Psoas muscle (tissue), 8 donors: Measurements from ENCODE around the gene PHKB. TPM values are rescaled to one million over a fixed set of nuclear protein-coding genes. Genes with fewer than 3 reads are reported as not detected.

ENCODE experiments used
- ATAC-seq, 4 donors: fragments of 200-7000 bp; cut with Tn5 transposase; one replicate each; pipeline ENCODE4 v1.9.1; 2020; ENCODE audit warnings: moderate library complexity in 3 of 4, mild to moderate bottlenecking in 2 of 4
- DNase-seq, 2 donors: peaks; one replicate each; pipeline ENCODE4 v3.0.0-alpha.2; 2020
- H3K27ac ChIP-seq: fragments of 200-600 bp; one replicate; pipeline ENCODE4 v1.8.0; 2022
- H3K27me3 ChIP-seq, 3 donors: fragments of 200-600 bp in 1 of 3; one replicate each; pipeline versions ENCODE4 v1.6.1 to v1.8.0; 2013 to 2022; ENCODE audit warnings: low read length in 2 of 3, mild to moderate bottlenecking in 2 of 3, moderate library complexity in 1 of 3; ENCODE audit not compliant: insufficient read depth in 3 of 3
- H3K36me3 ChIP-seq, 2 donors: fragments of 200-600 bp in 1 of 2; one replicate each; pipeline versions ENCODE4 v1.6.1 to v1.8.0; 2013 to 2022; ENCODE audit warnings: low read depth in 1 of 2, mild to moderate bottlenecking in 1 of 2, moderate library complexity in 1 of 2; ENCODE audit not compliant: insufficient read depth in 1 of 2
- H3K4me1 ChIP-seq: fragments of 200-600 bp; one replicate; pipeline ENCODE4 v1.8.0; 2022
- H3K4me3 ChIP-seq: fragments of 200-600 bp; one replicate; pipeline ENCODE4 v1.8.0; 2022; ENCODE audit warnings: mild to moderate bottlenecking
- H3K9me3 ChIP-seq: fragments of 200-600 bp; one replicate; pipeline ENCODE4 v1.8.0; 2022
- WGBS, 3 donors: extraction: QIAGEN DNeasy Blood & Tissue Kit; methylation state at CpG; one replicate each; pipeline versions ENCODE4 v1.1.6 to v1.1.7; 2013; 5-methylcytosine and 5-hydroxymethylcytosine counted together
- intact Hi-C, 2 donors: fragments of 100-400 bp; cut with DNase I; formaldehyde crosslinking; loops; one replicate each; pipeline versions ENCODE4 v1.11.0 to v1.14.2; 2022
- polyA plus RNA-seq, 3 donors: library from polyadenylated mRNA; stranded (reverse); fragments of 200-250 nt; gene quantifications; one replicate each; pipeline ENCODE4 v1.2.3, GENCODE V29; 2013
- total RNA-seq, 4 donors: library from RNA; stranded (reverse); fragmentation: NEBNext Ultra II Directional in 2 of 4; extraction: Animal tissue kit (Norgen Biotek cat#: 25700) in 2 of 4; gene quantifications; one replicate each; pipeline versions ENCODE4 v1.2.1 to v1.2.4, GENCODE V29; 2021 to 2023
- TF ChIP-seq, protein P1 (sequence below): fragments of 200-600 bp; IDR thresholded peaks from one replicate; pipeline ENCODE4 v1.8.0; 2022; ENCODE audit warnings: antibody characterized with exemption
- donor health status: healthy with polysubstance abuse.
- donor health status: DM: no; HTN: no; CAD: no; lungs with moderate emphysema.
- donor health status: Bipolar disorder and iron deficiency.
- donor health status: healthy.
- donor health status: DM: yes; HTN: yes; CAD: no.
- donor health status: DM: no; HTN: no; CAD: no.
- donor health status: DM: no; HTN: no; CAD: no.
- donor health status: DM: yes; HTN: yes; CAD: no.

The PHKB gene
- total and polyA plus RNA-seq, 7 donors = 18.8 to 87.7 (median 71.0) TPM

DNA sequence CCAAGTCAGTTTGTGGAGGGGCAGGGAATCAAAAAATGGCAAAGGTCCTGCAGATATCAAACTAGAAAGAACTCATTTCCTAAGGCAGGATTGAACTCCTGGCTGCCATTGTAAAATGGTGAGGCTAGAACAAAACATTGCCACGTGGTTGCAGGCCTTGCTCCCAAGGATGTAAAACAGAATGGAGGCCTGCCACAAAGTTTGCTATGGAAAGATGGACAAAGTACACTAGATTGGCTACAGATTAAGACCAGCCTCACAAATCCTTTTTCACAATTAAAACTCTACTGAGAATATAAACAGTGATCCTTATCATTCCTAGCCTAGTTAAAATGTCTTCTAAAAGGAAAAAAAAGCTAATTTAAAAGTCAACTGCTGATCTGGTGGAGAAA lies 30.9 kb downstream of the PHKB start:
- no peak for DNase-seq
- no peaks in the 10 kb centered on the region for H3K36me3 ChIP-seq
- H3K27ac ChIP-seq = no peak overlapping the region
- intact Hi-C loops = no loop called here
- H3K9me3 ChIP-seq = peaks cover 26% of the 10 kb centered on the region
- no peak overlapping the region for H3K4me3 ChIP-seq
- no peak for ATAC-seq
- 43 to 66% (median 54%) methylated on average over 1 of the region's 1 CpG for WGBS, 3 donors
- H3K4me1 ChIP-seq = peaks cover 28% of the 10 kb centered on the region
- H3K27me3 ChIP-seq = no peaks in the 10 kb centered on the region
- TF ChIP-seq, protein P1, sequence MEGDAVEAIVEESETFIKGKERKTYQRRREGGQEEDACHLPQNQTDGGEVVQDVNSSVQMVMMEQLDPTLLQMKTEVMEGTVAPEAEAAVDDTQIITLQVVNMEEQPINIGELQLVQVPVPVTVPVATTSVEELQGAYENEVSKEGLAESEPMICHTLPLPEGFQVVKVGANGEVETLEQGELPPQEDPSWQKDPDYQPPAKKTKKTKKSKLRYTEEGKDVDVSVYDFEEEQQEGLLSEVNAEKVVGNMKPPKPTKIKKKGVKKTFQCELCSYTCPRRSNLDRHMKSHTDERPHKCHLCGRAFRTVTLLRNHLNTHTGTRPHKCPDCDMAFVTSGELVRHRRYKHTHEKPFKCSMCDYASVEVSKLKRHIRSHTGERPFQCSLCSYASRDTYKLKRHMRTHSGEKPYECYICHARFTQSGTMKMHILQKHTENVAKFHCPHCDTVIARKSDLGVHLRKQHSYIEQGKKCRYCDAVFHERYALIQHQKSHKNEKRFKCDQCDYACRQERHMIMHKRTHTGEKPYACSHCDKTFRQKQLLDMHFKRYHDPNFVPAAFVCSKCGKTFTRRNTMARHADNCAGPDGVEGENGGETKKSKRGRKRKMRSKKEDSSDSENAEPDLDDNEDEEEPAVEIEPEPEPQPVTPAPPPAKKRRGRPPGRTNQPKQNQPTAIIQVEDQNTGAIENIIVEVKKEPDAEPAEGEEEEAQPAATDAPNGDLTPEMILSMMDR = no peak

DNA sequence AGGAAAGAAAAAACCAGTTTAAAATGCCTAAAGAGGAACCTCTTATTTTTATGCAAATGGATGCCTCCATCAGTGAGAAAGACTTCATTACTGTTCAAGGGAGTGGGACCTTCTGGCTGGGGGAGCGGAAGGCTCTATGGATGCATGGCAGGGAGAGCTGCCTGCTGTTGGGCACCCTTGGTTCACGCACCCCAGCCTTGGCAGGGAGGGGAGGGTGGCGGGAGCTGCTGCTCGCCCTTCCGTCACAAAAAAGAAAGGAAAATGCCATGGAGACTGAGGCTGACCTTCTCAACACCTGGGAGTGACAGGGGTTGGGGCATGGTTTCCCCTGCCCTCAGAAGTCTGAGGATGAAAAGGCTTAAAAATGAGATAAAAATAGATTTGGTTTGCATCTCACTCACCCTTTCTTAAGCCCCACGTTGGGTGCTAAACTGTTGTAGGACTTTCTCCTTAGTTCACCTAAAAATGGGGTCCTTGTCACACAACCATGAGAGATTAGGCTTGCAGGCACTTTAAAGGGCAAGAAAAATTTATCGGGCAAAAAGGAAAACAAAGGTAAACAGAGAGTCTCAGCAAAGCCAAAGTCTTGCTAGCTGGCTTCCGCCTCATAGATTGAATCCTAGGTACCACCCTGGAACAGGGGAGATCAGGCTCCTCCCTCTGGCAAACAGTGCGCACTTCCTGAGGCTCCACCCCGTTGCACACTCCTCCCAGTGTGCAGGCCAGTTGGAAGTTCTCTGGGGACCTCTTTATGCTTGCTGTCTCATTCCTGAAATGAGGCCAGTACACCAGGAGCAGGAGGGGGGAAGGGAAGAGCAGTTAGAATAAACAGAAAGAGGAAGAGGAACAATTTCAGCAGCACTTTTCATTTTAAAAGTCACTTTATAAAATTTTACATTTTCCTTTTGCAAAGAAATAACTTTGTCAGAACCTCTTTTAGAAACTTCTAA lies 31.6 kb downstream of the PHKB start:
- Histone ChIP-seq H3K4me3 (peak overlapping the region; percentile 39), H3K36me3 (peaks cover 0 to 6% of the 10 kb centered on the region in 2 donors), H3K27me3 (no peaks in the 10 kb centered on the region), H3K9me3 (peaks cover 26% of the 10 kb centered on the region), H3K4me1 (peaks cover 28% of the 10 kb centered on the region), H3K27ac (peak overlapping the region; percentile 51)
- 66 to 70% (median 69%) methylated on average over 10 of the region's 10 CpGs for WGBS, 3 donors
- TF ChIP-seq, protein P1 = no peak
- DNase-seq (peak; percentile 79 to 87), ATAC-seq (peak; percentile 73 to 99 (median 98))
- intact Hi-C loops = no loop called here

DNA sequence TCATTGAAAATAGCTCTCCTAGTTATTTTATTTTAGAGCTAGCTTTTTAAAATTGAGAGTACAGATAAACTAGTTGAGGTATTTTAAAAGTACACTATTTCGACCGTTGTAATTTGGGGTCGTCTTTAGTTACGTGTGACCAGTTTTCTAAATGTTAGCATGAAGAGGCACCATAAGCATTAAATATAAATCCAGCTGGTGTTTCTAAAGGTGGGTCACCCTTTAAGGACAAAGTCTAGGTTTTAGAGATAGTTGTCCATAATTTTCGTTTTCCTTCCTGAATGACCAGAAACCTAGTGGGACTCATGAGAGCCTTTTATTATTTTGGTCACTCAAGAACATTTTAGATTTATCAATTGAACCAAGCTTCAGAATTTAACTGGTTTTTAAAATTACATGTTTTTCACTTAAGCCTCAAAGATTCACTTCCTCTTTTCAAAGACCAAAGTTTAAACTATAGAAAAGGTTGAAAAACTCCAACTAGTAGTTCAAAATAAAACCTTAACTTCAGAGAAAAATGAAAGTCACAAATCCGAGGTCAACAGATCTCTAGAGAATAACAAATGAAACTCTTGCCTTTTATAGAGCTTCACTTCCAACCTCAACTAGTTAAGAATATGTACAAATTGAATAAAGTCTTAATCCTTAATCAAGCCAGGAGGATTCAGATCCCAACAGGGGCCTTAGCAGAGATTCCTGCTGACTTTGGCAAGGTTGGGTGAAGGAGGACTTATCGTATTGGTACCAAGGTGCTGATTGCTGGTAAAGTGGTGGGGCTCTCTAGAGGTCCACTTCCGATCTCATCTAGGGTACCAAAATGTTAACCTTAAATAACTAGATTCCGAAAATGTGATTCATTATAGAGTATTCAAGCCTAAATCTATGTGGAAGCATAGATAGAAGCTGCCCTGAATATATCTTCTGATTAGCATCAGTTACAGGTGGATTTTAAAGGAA lies 32.5 kb downstream of the PHKB start:
- ATAC-seq (no peak), DNase-seq (no peak)
- 73 to 82% (median 75%) methylated on average over 9 of the region's 9 CpGs for WGBS, 3 donors
- Histone ChIP-seq H3K9me3 (peaks cover 21% of the 10 kb centered on the region), H3K36me3 (peaks cover 0 to 15% of the 10 kb centered on the region in 2 donors), H3K4me3 (peak overlapping the region; percentile 39), H3K4me1 (peaks cover 28% of the 10 kb centered on the region), H3K27ac (peak overlapping the region; percentile 51), H3K27me3 (no peaks in the 10 kb centered on the region)
- TF ChIP-seq, protein P1 = no peak
- intact Hi-C loops = no loop called here

DNA sequence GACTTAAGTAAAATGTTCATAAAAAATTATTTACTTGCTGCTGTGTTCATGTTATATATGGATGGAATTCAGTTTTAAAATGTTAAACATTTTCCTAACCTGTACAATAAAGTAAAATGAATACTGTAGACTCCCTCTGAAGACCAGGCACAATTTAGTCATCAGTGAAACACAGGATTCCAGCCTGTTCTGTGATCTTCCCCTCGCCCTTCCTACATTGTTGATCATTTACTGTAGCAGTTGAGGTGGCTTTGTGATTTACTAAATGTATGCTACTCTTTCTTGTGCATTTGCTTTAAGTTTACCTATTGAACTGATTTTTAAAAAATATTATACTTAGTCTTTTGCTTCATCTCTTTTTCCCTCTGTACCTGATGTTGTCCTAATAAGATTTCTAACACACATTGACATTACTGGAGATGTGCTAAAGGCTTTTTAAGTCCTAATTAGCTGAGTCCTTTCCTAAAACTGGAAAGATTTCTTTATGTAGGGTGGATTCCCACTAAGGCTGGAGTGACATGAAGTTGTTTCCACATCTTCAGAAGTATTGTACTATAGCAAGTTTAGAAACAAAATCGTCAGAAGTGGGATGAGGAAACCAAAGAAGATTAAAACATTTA lies 38.1 kb downstream of the PHKB start:
- no peaks in the 10 kb centered on the region for H3K9me3 ChIP-seq
- H3K27ac ChIP-seq = no peak overlapping the region
- peaks cover 5 to 70% of the 10 kb centered on the region in 2 donors for H3K36me3 ChIP-seq
- no peaks in the 10 kb centered on the region for H3K27me3 ChIP-seq
- ATAC-seq (no peak), DNase-seq (no peak)
- H3K4me1 ChIP-seq = peaks cover 7% of the 10 kb centered on the region
- WGBS, 3 donors = 93 to 97% (median 96%) methylated on average over 2 of the region's 2 CpGs
- no peak overlapping the region for H3K4me3 ChIP-seq
- TF ChIP-seq, protein P1 = no peak
- intact Hi-C loops = no loop called here
